AG08395 (cell line): Measurements from ENCODE around the gene RNF38.
"Not testable (repeated sequence)": the region's sequence is repeated elsewhere in the genome, so short reads cannot be mapped to it uniquely, and the experiment has no call there.

ENCODE experiments used
- DNase-seq: peaks from one replicate; pipeline ENCODE4 v3.0.0; 2012; ENCODE audit warnings: mixed read lengths, low spot score

RNF38 gene

GRCh38 chr9:36407122-36407723, 7.2 kb upstream of the RNF38 start:
- DNase-seq = peak; percentile 65

GRCh38 chr9:36402536-36402935, 2.5 kb upstream of the RNF38 start:
- DNase-seq = no peak

- no peak for DNase-seq
Observed at GRCh38 chr9:36401897-36402480, 1.9 kb upstream of the RNF38 start.

GRCh38 chr9:36401164-36401740, 1.2 kb upstream of the RNF38 start:
- peak; percentile 96 for DNase-seq

- peak; percentile 98 for DNase-seq
Observed at GRCh38 chr9:36400332-36401163, 479 bp upstream of the RNF38 start.

GRCh38 chr9:36398745-36399144, 1.3 kb downstream of the RNF38 start:
- peak; percentile 59 for DNase-seq

- DNase-seq = no peak
Observed at GRCh38 chr9:36396985-36397384, 3.1 kb downstream of the RNF38 start.

GRCh38 chr9:36392489-36392888, 7.6 kb downstream of the RNF38 start:
- no peak for DNase-seq

- no peak for DNase-seq
Observed at GRCh38 chr9:36389590-36389989, 10.5 kb downstream of the RNF38 start.

GRCh38 chr9:36386396-36386965, 13.6 kb downstream of the RNF38 start:
- not testable (repeated sequence) for DNase-seq

- DNase-seq = no peak
Observed at GRCh38 chr9:36382484-36382883, 17.6 kb downstream of the RNF38 start.

GRCh38 chr9:36364577-36364976, 35.5 kb downstream of the RNF38 start:
- DNase-seq = no peak

- DNase-seq = no peak
Observed at GRCh38 chr9:36363448-36363847, 36.6 kb downstream of the RNF38 start.

GRCh38 chr9:36358486-36358885, 41.6 kb downstream of the RNF38 start:
- no peak for DNase-seq

- no peak for DNase-seq
Observed at GRCh38 chr9:36357639-36358038, 42.4 kb downstream of the RNF38 start.

GRCh38 chr9:36346569-36346968, 53.5 kb downstream of the RNF38 start:
- DNase-seq = no peak

- no peak for DNase-seq
Observed at GRCh38 chr9:36345103-36345846, 54.8 kb downstream of the RNF38 start.

- no peak for DNase-seq
Observed at GRCh38 chr9:36341936-36342577, 58.0 kb downstream of the RNF38 start.

GRCh38 chr9:36337865-36338264, 62.2 kb downstream of the RNF38 start:
- no peak for DNase-seq

GRCh38 chr9:36337002-36337401, 63.1 kb downstream of the RNF38 start:
- no peak for DNase-seq
